Measurements from ENCODE around the gene MED12L.

Gene MED12L

DNA sequence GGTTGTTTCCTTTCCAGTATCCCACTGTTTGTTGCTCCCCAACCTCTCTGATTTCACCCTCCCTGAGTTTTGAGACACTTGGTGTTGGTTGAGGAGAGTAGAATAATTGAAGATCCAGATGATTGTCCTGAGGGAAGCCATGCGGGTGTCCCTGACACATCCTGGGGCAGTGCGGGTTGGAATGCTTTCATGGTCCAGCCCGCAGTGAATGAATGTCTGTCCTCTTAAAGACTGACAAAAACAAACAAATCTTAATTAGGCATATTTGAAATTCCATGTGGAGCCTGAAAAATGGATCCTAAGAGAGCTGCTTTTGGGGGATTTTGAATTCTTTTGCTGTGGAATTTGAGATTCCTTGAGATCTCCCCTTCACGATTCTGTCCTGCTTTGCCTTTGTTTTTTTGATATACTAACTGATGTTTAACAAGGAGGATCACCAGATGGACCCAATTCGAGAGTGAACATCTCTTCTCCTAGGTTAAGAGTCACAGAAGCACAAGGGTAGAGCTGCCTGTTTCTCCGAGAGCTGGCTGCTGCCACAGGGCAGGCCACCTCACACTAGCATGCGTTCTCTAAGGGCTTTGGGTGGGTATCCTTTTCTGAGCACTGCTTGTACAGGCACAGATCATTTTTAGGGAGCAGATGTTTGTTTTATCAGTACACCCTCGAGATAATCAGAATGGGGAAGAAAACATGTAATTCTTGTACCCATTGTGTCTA lies 70.1 kb downstream of the MED12L start:
- TF ChIP-seq, protein P1, sequence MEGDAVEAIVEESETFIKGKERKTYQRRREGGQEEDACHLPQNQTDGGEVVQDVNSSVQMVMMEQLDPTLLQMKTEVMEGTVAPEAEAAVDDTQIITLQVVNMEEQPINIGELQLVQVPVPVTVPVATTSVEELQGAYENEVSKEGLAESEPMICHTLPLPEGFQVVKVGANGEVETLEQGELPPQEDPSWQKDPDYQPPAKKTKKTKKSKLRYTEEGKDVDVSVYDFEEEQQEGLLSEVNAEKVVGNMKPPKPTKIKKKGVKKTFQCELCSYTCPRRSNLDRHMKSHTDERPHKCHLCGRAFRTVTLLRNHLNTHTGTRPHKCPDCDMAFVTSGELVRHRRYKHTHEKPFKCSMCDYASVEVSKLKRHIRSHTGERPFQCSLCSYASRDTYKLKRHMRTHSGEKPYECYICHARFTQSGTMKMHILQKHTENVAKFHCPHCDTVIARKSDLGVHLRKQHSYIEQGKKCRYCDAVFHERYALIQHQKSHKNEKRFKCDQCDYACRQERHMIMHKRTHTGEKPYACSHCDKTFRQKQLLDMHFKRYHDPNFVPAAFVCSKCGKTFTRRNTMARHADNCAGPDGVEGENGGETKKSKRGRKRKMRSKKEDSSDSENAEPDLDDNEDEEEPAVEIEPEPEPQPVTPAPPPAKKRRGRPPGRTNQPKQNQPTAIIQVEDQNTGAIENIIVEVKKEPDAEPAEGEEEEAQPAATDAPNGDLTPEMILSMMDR (IDR thresholded peaks at IDR 0.05) = no peak

DNA sequence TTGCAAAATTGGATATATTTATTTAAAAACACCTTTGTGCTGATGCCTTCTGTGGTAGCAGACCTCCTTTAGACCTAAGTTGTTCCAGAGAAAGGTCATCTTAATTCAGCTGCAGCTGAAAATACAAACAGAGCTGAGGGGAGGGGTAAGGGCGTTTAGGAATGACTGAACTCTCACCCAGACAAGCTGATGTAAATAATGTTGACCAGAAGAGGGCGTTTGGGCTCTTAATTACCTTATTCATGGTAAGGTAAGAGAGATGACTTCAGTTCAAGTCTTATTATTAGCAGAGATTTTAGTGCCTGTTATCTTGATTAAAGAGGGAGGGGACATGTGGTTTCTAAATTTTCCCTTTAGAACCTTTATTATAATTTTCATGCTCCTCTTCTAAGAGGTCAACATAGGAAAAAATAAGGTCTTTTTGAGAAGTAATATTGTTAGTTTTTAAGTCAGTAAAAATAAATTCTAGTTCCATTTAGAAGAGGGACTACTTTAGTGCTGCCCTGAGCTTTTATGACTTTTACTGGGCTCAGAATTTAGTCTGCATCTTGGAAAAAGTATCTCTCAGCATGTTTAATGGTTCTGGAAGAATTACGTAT lies 71.3 kb downstream of the MED12L start:
- TF ChIP-seq, protein P1 (IDR thresholded peaks at IDR 0.05) = peak; percentile 69

GRCh38 chr3:151159806-151160205 lies 74.3 kb downstream of the MED12L start:
- TF ChIP-seq, protein P1 (IDR thresholded peaks at IDR 0.05) = no peak

GRCh38 chr3:151165226-151165625 lies 79.8 kb downstream of the MED12L start:
- TF ChIP-seq, protein P1 (IDR thresholded peaks at IDR 0.05) = no peak

DNA sequence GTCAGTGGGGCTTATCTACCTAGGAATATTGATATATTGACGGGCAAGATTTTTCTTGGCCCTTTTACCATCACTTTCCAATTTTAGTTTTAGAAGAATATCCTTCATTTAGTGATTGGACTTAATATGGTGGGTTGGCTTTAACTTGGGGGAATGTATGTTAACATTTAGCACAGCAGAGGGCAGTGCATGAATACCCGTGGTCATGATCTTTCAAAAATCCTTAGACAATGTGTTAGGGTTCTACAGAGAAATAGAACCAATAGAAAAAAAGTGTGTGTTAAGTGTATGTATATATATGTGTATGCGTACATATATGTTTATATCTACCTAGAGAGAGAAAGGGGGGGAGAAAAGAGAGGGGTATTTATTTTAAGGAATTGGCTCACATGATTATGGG lies 80.7 kb downstream of the MED12L start:
- TF ChIP-seq, protein P1 (IDR thresholded peaks at IDR 0.05) = peak; percentile 18; the same call in 1 of the 2 replicates

DNA sequence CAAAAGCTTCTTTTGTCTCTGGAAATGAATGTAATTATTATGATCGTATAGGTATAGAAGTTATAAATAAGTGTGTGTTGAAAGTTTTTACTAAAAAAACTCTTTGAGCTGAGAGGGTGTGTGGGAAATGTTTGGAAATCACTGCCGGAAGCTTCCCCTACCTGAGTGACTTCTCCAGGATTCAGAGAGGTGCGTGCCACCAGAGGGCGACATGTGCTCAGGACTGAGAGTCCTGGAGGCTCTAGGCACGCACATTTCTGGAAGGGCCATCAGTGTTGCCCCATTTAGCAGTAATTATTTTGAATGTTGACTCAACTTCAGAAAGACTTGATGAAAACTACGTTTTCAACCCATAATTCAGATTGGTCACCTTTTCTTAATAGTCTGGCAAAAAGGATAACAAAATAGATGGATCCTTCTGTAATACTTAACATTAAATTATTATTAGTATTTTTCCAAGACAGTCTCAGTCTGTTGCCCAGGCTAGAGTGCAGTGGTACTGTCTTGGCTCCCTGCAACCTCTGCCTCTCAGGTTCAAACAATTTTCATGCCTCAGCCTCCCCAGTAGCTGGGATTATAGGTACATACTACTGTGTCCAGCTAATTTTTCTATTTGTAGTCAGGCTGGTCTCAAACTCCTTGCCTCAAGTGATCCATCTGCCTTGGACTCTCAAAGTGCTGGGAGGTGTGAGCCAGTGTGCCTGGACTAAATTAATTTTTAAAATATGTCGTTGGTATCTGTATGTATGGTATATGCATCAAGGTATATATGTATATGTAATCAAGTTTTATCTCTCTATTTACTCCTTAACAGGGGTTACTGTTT lies 83.0 kb downstream of the MED12L start:
- TF ChIP-seq, protein P1 (IDR thresholded peaks at IDR 0.05) = peak; percentile 92

- TF ChIP-seq, protein P1 (IDR thresholded peaks at IDR 0.05) = no peak
Measured at GRCh38 chr3:151169262-151169947, 83.9 kb downstream of the MED12L start.
